Measurements from ENCODE around the gene PASK. TPM values are rescaled to one million over a fixed set of nuclear protein-coding genes. Genes with fewer than 3 reads are reported as not detected.

PASK gene
- total RNA-seq, 2 experiments from 2014 or later: 26.8 to 84.3 TPM

DNA sequence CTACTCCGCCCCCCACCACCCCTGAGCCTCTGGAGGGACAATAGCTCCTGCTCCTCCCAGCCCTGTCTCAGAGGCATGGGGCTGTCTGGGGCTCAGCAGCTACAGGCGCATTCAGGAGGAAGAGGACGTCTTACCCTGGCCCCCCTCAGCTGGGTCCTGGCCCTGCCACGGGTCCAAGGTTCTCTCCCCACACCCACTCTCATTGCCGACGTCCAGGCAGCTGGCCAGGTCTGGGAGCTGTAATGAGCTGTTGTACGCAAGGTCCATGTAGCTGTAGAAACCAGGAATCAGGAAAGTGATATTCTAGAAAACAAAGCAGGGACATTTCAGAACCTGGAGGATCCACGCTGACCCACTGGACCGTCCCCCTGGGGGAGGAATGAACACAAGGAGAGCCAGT lies 13.5 kb downstream of the PASK start:
- Histone ChIP-seq H2AFZ (ENCODE audit: low read length) (no peak overlapping the region), H3K79me2 (ENCODE audit: insufficient read depth, low read depth, low read length) (no peaks in the 10 kb centered on the region), H4K20me1 (ENCODE audit: insufficient read depth, low read length) (no peaks in the 10 kb centered on the region), H3K9me2 (ENCODE audit: insufficient read depth, low read length) (no peaks in the 10 kb centered on the region), H3K4me1 (ENCODE audit: insufficient read depth, low read length, poor library complexity, severe bottlenecking) (no peaks in the 10 kb centered on the region), H3K4me3 (ENCODE audit: low read depth, low read length, poor library complexity, severe bottlenecking) (no peak overlapping the region), H3K27ac (ENCODE audit: low read depth, low read length, poor library complexity, severe bottlenecking) (no peak overlapping the region), H3K9me3 (ENCODE audit: low read length) (no peaks in the 10 kb centered on the region), H3K4me2 (ENCODE audit: low read length) (no peak overlapping the region), H3K36me3 (ENCODE audit: insufficient read depth, low read length) (peaks cover 70% of the 10 kb centered on the region)
- TF ChIP-seq EZH2phosphoT487 (IDR thresholded peaks at IDR 0.05; ENCODE audit: borderline replicate concordance, low read depth, low read length): no peak
- TF ChIP-seq, protein P1, sequence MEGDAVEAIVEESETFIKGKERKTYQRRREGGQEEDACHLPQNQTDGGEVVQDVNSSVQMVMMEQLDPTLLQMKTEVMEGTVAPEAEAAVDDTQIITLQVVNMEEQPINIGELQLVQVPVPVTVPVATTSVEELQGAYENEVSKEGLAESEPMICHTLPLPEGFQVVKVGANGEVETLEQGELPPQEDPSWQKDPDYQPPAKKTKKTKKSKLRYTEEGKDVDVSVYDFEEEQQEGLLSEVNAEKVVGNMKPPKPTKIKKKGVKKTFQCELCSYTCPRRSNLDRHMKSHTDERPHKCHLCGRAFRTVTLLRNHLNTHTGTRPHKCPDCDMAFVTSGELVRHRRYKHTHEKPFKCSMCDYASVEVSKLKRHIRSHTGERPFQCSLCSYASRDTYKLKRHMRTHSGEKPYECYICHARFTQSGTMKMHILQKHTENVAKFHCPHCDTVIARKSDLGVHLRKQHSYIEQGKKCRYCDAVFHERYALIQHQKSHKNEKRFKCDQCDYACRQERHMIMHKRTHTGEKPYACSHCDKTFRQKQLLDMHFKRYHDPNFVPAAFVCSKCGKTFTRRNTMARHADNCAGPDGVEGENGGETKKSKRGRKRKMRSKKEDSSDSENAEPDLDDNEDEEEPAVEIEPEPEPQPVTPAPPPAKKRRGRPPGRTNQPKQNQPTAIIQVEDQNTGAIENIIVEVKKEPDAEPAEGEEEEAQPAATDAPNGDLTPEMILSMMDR (conservative IDR thresholded peaks at IDR 0.05; ENCODE audit: low read length): no peak
- CTCF ChIA-PET (ENCODE audit: unreplicated experiment): no interaction called here
- no peak for DNase-seq (ENCODE audit: low spot score)
- intact Hi-C loops (cut with micrococcal nuclease; ENCODE audit: unreplicated experiment): no loop called here
- no TSS peak for BruUV-seq (replicated peaks)
- POLR2A ChIA-PET: no interaction called here

DNA sequence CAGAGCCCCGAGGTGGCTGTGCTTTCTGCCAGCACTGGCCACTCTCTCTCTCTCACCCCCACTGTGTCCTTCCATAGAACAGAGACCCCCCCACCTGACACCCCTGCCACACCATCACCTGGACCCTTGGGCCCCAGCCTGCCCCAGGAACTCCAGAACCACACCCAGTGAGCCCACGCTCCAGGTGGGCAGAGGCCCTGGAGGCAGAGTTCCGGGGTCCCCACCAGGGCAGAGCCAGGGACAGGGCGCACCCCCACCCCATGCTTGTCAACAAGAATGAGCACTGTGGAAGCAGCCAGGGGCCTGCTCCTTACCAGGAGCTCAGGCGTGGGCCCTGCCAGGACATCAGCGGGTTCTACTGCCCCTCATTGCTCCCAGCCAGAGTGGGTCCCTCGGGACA lies 14.6 kb downstream of the PASK start:
- H3K27ac ChIP-seq (ENCODE audit: low read depth, low read length, poor library complexity, severe bottlenecking): no peak overlapping the region
- BruUV-seq (replicated peaks): no TSS peak
- H2AFZ ChIP-seq (ENCODE audit: low read length): no peak overlapping the region
- no peak for DNase-seq (ENCODE audit: low spot score)
- H3K4me2 ChIP-seq (ENCODE audit: low read length): no peak overlapping the region
- no peaks in the 10 kb centered on the region for H3K9me3 ChIP-seq (ENCODE audit: low read length)
- H3K79me2 ChIP-seq (ENCODE audit: insufficient read depth, low read depth, low read length): no peaks in the 10 kb centered on the region
- no peaks in the 10 kb centered on the region for H4K20me1 ChIP-seq (ENCODE audit: insufficient read depth, low read length)
- H3K4me3 ChIP-seq (ENCODE audit: low read depth, low read length, poor library complexity, severe bottlenecking): no peak overlapping the region
- H3K4me1 ChIP-seq (ENCODE audit: insufficient read depth, low read length, poor library complexity, severe bottlenecking): no peaks in the 10 kb centered on the region
- POLR2A ChIA-PET: no interaction called here
- H3K9me2 ChIP-seq (ENCODE audit: insufficient read depth, low read length): no peaks in the 10 kb centered on the region
- intact Hi-C loops (cut with micrococcal nuclease; ENCODE audit: unreplicated experiment): no loop called here
- CTCF ChIA-PET (ENCODE audit: unreplicated experiment): no interaction called here
- peaks cover 66% of the 10 kb centered on the region for H3K36me3 ChIP-seq (ENCODE audit: insufficient read depth, low read length)
- TF ChIP-seq, protein P1 (conservative IDR thresholded peaks at IDR 0.05; ENCODE audit: low read length): no peak
- no peak for TF ChIP-seq EZH2phosphoT487 (IDR thresholded peaks at IDR 0.05; ENCODE audit: borderline replicate concordance, low read depth, low read length)

DNA sequence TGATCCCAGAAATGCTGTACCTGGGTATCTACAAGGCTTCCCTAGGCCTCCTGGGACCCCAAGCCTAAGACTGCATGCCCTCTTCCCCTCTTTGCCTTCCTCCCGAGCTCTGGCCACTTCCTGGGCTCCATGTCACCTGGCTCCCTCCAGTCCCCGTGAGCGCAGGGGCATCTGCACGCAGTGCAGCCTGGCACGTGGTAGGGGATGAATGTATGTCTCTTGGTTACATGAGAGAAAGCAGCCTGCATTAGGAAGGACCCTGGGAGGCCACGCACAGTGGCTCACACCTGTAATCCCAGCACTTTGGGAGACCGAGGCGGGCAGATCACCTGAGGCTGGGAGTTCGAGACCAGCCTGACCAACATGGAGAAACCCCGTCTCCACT lies 15.8 kb downstream of the PASK start:
- POLR2A ChIA-PET: no interaction called here
- Histone ChIP-seq H4K20me1 (ENCODE audit: insufficient read depth, low read length) (no peaks in the 10 kb centered on the region), H3K9me2 (ENCODE audit: insufficient read depth, low read length) (no peaks in the 10 kb centered on the region), H3K9me3 (ENCODE audit: low read length) (no peaks in the 10 kb centered on the region), H3K4me2 (ENCODE audit: low read length) (no peak overlapping the region), H3K4me3 (ENCODE audit: low read depth, low read length, poor library complexity, severe bottlenecking) (no peak overlapping the region), H3K27ac (ENCODE audit: low read depth, low read length, poor library complexity, severe bottlenecking) (no peak overlapping the region), H3K79me2 (ENCODE audit: insufficient read depth, low read depth, low read length) (no peaks in the 10 kb centered on the region), H2AFZ (ENCODE audit: low read length) (no peak overlapping the region), H3K36me3 (ENCODE audit: insufficient read depth, low read length) (peaks cover 54% of the 10 kb centered on the region), H3K4me1 (ENCODE audit: insufficient read depth, low read length, poor library complexity, severe bottlenecking) (no peaks in the 10 kb centered on the region)
- intact Hi-C loops (cut with micrococcal nuclease; ENCODE audit: unreplicated experiment): no loop called here
- no TSS peak for BruUV-seq (replicated peaks)
- DNase-seq (ENCODE audit: low spot score): no peak
- CTCF ChIA-PET (ENCODE audit: unreplicated experiment): no interaction called here
- TF ChIP-seq EZH2phosphoT487 (IDR thresholded peaks at IDR 0.05; ENCODE audit: borderline replicate concordance, low read depth, low read length): no peak
- TF ChIP-seq, protein P1 (conservative IDR thresholded peaks at IDR 0.05; ENCODE audit: low read length): no peak
